GM23338 (cell line): ENCODE measurements around the gene COA8. TPM values are rescaled to one million over a fixed set of nuclear protein-coding genes. Genes with fewer than 3 reads are reported as not detected.

Experiments used
- ATAC-seq: fragments of 200-7000 bp; cut with Tn5 transposase; 3 replicates; pipeline ENCODE4 v1.9.1; 2020
- DNase-seq: peaks from one replicate; pipeline ENCODE4 v3.0.0-alpha.2; 2015; ENCODE audit warnings: low spot score
- H2AFZ ChIP-seq: fragments of 200-600 bp; sonication (generic); 2 replicates; pipeline ENCODE4 v1.8.0; 2016; ENCODE audit warnings: antibody characterized with exemption, mild to moderate bottlenecking, moderate library complexity
- H3F3A ChIP-seq: fragments of 200-600 bp; sonication (generic); replicated peaks from 2 replicates; pipeline ENCODE4 v1.8.0; 2017; ENCODE audit warnings: antibody characterized with exemption, mixed run types, low read depth
- H3K27ac ChIP-seq: fragments of 200-600 bp; sonication (generic); 2 replicates; pipeline ENCODE4 v1.6.1; 2016; ENCODE audit warnings: low read depth
- H3K27me3 ChIP-seq: fragments of 200-600 bp; sonication (generic); 2 replicates; pipeline ENCODE4 v1.8.0; 2016; ENCODE audit warnings: mild to moderate bottlenecking, mixed run types, moderate library complexity; ENCODE audit not compliant: insufficient read depth
- H3K36me3 ChIP-seq: fragments of 200-600 bp; sonication (generic); 2 replicates; pipeline ENCODE4 v1.8.0; 2016; ENCODE audit warnings: mild to moderate bottlenecking; ENCODE audit not compliant: insufficient read depth
- H3K4me1 ChIP-seq: fragments of 200-600 bp; sonication (generic); 2 replicates; pipeline ENCODE4 v1.8.0; 2016; ENCODE audit warnings: mild to moderate bottlenecking, moderate library complexity; ENCODE audit not compliant: insufficient read depth
- H3K4me2 ChIP-seq: fragments of 200-600 bp; sonication (generic); 2 replicates; pipeline ENCODE4 v1.7.1; 2017; ENCODE audit warnings: mixed run types
- H3K4me3 ChIP-seq: fragments of 200-600 bp; sonication (generic); 2 replicates; pipeline ENCODE4 v1.6.1; 2016; ENCODE audit warnings: mixed run types
- H3K79me2 ChIP-seq: fragments of 200-600 bp; sonication (generic); replicated peaks from 2 replicates; pipeline ENCODE4 v1.8.0; 2017; ENCODE audit warnings: mild to moderate bottlenecking; ENCODE audit not compliant: insufficient read depth
- H3K9me2 ChIP-seq: fragments of 200-600 bp; sonication (generic); 2 replicates; pipeline ENCODE4 v1.8.0; 2017; ENCODE audit not compliant: insufficient read depth
- H4K20me1 ChIP-seq: fragments of 200-600 bp; sonication (generic); replicated peaks from 2 replicates; pipeline ENCODE4 v1.8.0; 2017; ENCODE audit warnings: mild to moderate bottlenecking; ENCODE audit not compliant: insufficient read depth
- H3K27ac Mint-ChIP-seq: 2 replicates; pipeline ENCODE4 v1.8.0; 2020; ENCODE audit warnings: inconsistent platforms, mild to moderate bottlenecking, moderate library complexity, mixed read lengths
- H3K27me3 Mint-ChIP-seq: 3 replicates; pipeline ENCODE4 v1.8.0; 2022; ENCODE audit warnings: low read depth, mild to moderate bottlenecking, moderate library complexity, mixed read lengths, inconsistent platforms; ENCODE audit not compliant: insufficient read depth, poor library complexity
- H3K36me3 Mint-ChIP-seq: 3 replicates; pipeline ENCODE4 v1.8.0; 2021; ENCODE audit warnings: low read depth, mild to moderate bottlenecking, inconsistent platforms, moderate library complexity, mixed read lengths
- H3K4me1 Mint-ChIP-seq: 3 replicates; pipeline ENCODE4 v1.8.0; 2020; ENCODE audit warnings: mild to moderate bottlenecking, inconsistent platforms, mixed read lengths
- H3K4me3 Mint-ChIP-seq: 3 replicates; pipeline ENCODE4 v1.8.0; 2021; ENCODE audit warnings: moderate library complexity, mild to moderate bottlenecking, inconsistent platforms, mixed read lengths
- H3K9me3 Mint-ChIP-seq: 3 replicates; pipeline ENCODE4 v1.8.0; 2020; ENCODE audit warnings: moderate library complexity, mild to moderate bottlenecking, inconsistent platforms, mixed read lengths
- CREB1 ChIP-seq: fragments of 250-450 bp; sonication (Bioruptor Pico); IDR thresholded peaks from 2 replicates; pipeline ENCODE4 v1.5.0; 2020; ENCODE audit warnings: low read depth, mild to moderate bottlenecking, moderate library complexity
- JUNB ChIP-seq: IDR thresholded peaks from one replicate; pipeline ENCODE4 v1.6.1; 2016; ENCODE audit warnings: antibody characterized with exemption; ENCODE audit not compliant: unreplicated experiment
- NANOG ChIP-seq: IDR thresholded peaks from 2 replicates; pipeline ENCODE4 v1.6.1; 2016; ENCODE audit warnings: antibody characterized with exemption, borderline replicate concordance
- POLR2AphosphoS5 ChIP-seq: IDR thresholded peaks from 2 replicates; pipeline ENCODE4 v1.6.1; 2016; ENCODE audit warnings: antibody characterized with exemption, low read depth
- ZNF114 ChIP-seq: fragments of 250-450 bp; sonication (Bioruptor Pico); IDR thresholded peaks from 2 replicates; pipeline ENCODE4 v1.5.0; 2020; ENCODE audit warnings: mild to moderate bottlenecking, moderate library complexity
- ZNF331 ChIP-seq: fragments of 250-450 bp; sonication (Bioruptor Pico); IDR thresholded peaks from 2 replicates; pipeline ENCODE4 v1.5.0; 2020; ENCODE audit warnings: low read depth, mild to moderate bottlenecking, moderate library complexity
- polyA plus RNA-seq: library from polyadenylated mRNA; unstranded; fragments of >200 nt; fragmentation: Nextera tagmentation; extraction: Ambion mirVana; gene quantifications from 2 replicates; pipeline ENCODE4 v1.2.1, GENCODE V29; 2016
- total RNA-seq: library from RNA; depleted of rRNA; stranded (reverse); fragments of >200 nt; shearing (Covaris generic); gene quantifications from 2 replicates; pipeline ENCODE4 v1.2.3, GENCODE V29; 2014
- TF ChIP-seq, protein P1 (sequence below), 2 experiments: fragments of 200-600 bp in 1 of 2; sonication (generic) in 1 of 2; conservative IDR thresholded peaks; 2 replicates each; pipeline versions ENCODE4 v1.5.1 to v1.6.1; 2016 to 2017; ENCODE audit warnings: antibody characterized with exemption in 2 of 2, low read depth in 2 of 2, mild to moderate bottlenecking in 2 of 2, moderate library complexity in 1 of 2
- TF ChIP-seq, protein P2 (sequence below): fragments of 250-450 bp; sonication (Bioruptor Pico); IDR thresholded peaks from 2 replicates; pipeline ENCODE4 v1.5.0; 2020; ENCODE audit warnings: mild to moderate bottlenecking, moderate library complexity
- TF ChIP-seq, protein P3 (sequence below): IDR thresholded peaks from 2 replicates; pipeline ENCODE4 v1.6.1; 2016; ENCODE audit warnings: antibody characterized with exemption

The COA8 gene
- total and polyA plus RNA-seq, 2 experiments from 2014 or later: 61.3 to 130 TPM

DNA sequence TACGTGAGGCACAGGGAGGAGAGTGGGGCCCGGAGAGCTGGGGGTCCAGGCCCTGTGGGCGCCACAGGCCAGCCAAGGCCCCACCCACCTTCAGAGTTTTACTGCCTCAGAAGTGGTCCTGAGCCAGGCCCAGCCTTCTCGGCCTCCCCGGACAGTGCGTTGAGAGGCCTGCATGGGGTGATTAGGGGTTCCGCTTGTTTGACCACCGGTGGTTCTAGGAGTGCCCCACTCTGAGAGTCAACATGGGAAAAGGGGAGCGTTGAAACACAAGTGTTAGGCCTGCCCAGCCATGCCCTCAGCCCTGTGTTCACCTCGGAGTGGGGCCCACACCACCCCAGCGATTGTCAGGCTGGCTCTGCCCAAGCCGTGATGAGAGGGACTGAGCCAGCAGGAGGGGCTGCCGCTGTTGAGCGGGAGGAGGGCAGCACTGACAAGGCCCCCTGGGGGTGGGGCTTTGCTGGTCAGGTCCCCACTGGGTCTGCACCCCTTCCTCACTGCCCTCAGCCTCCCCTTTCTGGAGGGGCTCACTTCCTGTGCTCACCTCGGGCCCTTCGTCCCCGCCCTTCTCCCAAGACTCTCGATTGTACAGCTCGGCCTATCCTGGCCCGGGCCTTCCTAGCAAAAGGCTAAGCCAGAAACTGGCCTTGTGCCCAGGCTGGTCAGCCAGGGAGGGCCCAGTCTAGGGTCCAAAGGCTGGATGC is 44.9 kb upstream of the COA8 start:
- peak; percentile 4 for ATAC-seq
- no peak overlapping the region for H2AFZ ChIP-seq
- no peaks in the 10 kb centered on the region; the same call in 1 of the 2 replicates for H3K36me3 ChIP-seq
- no peaks in the 10 kb centered on the region for H3K27me3 ChIP-seq
- no peak overlapping the region for H3K4me3 ChIP-seq
- peaks cover 14% of the 10 kb centered on the region for H3K4me1 ChIP-seq
- peaks cover 32% of the 10 kb centered on the region for H3F3A ChIP-seq
- Mint-ChIP-seq H3K27me3 (peaks cover 31% of the 10 kb centered on the region), H3K27ac (no peak overlapping the region), H3K36me3 (peaks cover 14% of the 10 kb centered on the region), H3K4me3 (no peak overlapping the region), H3K9me3 (no peaks in the 10 kb centered on the region; the same call in 2 of the 3 replicates), H3K4me1 (peaks cover 23% of the 10 kb centered on the region)
- H4K20me1 ChIP-seq: peaks cover 11% of the 10 kb centered on the region
- peak; percentile 49 for DNase-seq
- no peak overlapping the region; the same call in 1 of the 2 replicates for H3K4me2 ChIP-seq
- 0 out of 2 replicates have a peak overlapping the region, but pooled peaks have one; percentile 39 for H3K27ac ChIP-seq
- TF ChIP-seq POLR2AphosphoS5: 0 out of 2 replicates have a peak, but pooled peaks have one; percentile 10
- no peak for TF ChIP-seq JUNB
- no peak for TF ChIP-seq NANOG
- no peak for TF ChIP-seq CREB1 (CRISPR knock-in tag)
- TF ChIP-seq, protein P1, sequence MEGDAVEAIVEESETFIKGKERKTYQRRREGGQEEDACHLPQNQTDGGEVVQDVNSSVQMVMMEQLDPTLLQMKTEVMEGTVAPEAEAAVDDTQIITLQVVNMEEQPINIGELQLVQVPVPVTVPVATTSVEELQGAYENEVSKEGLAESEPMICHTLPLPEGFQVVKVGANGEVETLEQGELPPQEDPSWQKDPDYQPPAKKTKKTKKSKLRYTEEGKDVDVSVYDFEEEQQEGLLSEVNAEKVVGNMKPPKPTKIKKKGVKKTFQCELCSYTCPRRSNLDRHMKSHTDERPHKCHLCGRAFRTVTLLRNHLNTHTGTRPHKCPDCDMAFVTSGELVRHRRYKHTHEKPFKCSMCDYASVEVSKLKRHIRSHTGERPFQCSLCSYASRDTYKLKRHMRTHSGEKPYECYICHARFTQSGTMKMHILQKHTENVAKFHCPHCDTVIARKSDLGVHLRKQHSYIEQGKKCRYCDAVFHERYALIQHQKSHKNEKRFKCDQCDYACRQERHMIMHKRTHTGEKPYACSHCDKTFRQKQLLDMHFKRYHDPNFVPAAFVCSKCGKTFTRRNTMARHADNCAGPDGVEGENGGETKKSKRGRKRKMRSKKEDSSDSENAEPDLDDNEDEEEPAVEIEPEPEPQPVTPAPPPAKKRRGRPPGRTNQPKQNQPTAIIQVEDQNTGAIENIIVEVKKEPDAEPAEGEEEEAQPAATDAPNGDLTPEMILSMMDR (conservative IDR thresholded peaks at IDR 0.05; ENCODE audit: low read depth in 2 of 2): 0 out of 4 replicates have a peak, but pooled peaks of 1 of the 2 experiments have one; percentile 3
- TF ChIP-seq, protein P2, sequence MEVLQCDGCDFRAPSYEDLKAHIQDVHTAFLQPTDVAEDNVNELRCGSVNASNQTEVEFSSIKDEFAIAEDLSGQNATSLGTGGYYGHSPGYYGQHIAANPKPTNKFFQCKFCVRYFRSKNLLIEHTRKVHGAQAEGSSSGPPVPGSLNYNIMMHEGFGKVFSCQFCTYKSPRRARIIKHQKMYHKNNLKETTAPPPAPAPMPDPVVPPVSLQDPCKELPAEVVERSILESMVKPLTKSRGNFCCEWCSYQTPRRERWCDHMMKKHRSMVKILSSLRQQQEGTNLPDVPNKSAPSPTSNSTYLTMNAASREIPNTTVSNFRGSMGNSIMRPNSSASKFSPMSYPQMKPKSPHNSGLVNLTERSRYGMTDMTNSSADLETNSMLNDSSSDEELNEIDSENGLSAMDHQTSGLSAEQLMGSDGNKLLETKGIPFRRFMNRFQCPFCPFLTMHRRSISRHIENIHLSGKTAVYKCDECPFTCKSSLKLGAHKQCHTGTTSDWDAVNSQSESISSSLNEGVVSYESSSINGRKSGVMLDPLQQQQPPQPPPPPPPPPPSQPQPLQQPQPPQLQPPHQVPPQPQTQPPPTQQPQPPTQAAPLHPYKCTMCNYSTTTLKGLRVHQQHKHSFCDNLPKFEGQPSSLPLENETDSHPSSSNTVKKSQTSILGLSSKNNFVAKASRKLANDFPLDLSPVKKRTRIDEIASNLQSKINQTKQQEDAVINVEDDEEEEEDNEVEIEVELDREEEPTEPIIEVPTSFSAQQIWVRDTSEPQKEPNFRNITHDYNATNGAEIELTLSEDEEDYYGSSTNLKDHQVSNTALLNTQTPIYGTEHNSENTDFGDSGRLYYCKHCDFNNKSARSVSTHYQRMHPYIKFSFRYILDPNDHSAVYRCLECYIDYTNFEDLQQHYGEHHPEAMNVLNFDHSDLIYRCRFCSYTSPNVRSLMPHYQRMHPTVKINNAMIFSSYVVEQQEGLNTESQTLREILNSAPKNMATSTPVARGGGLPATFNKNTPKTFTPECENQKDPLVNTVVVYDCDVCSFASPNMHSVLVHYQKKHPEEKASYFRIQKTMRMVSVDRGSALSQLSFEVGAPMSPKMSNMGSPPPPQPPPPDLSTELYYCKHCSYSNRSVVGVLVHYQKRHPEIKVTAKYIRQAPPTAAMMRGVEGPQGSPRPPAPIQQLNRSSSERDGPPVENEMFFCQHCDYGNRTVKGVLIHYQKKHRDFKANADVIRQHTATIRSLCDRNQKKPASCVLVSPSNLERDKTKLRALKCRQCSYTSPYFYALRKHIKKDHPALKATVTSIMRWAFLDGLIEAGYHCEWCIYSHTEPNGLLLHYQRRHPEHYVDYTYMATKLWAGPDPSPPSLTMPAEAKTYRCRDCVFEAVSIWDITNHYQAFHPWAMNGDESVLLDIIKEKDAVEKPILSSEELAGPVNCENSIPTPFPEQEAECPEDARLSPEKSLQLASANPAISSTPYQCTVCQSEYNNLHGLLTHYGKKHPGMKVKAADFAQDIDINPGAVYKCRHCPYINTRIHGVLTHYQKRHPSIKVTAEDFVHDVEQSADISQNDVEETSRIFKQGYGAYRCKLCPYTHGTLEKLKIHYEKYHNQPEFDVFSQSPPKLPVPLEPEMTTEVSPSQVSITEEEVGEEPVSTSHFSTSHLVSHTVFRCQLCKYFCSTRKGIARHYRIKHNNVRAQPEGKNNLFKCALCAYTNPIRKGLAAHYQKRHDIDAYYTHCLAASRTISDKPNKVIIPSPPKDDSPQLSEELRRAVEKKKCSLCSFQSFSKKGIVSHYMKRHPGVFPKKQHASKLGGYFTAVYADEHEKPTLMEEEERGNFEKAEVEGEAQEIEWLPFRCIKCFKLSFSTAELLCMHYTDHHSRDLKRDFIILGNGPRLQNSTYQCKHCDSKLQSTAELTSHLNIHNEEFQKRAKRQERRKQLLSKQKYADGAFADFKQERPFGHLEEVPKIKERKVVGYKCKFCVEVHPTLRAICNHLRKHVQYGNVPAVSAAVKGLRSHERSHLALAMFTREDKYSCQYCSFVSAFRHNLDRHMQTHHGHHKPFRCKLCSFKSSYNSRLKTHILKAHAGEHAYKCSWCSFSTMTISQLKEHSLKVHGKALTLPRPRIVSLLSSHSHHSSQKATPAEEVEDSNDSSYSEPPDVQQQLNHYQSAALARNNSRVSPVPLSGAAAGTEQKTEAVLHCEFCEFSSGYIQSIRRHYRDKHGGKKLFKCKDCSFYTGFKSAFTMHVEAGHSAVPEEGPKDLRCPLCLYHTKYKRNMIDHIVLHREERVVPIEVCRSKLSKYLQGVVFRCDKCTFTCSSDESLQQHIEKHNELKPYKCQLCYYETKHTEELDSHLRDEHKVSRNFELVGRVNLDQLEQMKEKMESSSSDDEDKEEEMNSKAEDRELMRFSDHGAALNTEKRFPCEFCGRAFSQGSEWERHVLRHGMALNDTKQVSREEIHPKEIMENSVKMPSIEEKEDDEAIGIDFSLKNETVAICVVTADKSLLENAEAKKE (CRISPR knock-in tag): no peak
- TF ChIP-seq, protein P3, sequence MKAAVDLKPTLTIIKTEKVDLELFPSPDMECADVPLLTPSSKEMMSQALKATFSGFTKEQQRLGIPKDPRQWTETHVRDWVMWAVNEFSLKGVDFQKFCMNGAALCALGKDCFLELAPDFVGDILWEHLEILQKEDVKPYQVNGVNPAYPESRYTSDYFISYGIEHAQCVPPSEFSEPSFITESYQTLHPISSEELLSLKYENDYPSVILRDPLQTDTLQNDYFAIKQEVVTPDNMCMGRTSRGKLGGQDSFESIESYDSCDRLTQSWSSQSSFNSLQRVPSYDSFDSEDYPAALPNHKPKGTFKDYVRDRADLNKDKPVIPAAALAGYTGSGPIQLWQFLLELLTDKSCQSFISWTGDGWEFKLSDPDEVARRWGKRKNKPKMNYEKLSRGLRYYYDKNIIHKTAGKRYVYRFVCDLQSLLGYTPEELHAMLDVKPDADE: no peak
- TF ChIP-seq ZNF331 (CRISPR knock-in tag): no peak
- TF ChIP-seq ZNF114 (CRISPR knock-in tag): no peak
- H3K9me2 ChIP-seq: no peaks in the 10 kb centered on the region
- no peaks in the 10 kb centered on the region for H3K79me2 ChIP-seq
